C4-2B (cell line): ENCODE data around the gene C5orf24.
"Not testable (repeated sequence)": the region's sequence is repeated elsewhere in the genome, so short reads cannot be mapped to it uniquely, and the experiment has no call there.

Experiments
- H3K27ac ChIP-seq: fragments of 450-650 bp; 2 replicates; pipeline ENCODE4 v1.5.1; 2017
- ZFX ChIP-seq: fragments of 450-650 bp; IDR thresholded peaks from 2 replicates; pipeline ENCODE4 v1.6.1; 2017
- TF ChIP-seq, protein P1 (sequence below): fragments of 450-650 bp; conservative IDR thresholded peaks from 2 replicates; pipeline ENCODE4 v1.5.1; 2017; ENCODE audit warnings: mild to moderate bottlenecking

Gene C5orf24

DNA sequence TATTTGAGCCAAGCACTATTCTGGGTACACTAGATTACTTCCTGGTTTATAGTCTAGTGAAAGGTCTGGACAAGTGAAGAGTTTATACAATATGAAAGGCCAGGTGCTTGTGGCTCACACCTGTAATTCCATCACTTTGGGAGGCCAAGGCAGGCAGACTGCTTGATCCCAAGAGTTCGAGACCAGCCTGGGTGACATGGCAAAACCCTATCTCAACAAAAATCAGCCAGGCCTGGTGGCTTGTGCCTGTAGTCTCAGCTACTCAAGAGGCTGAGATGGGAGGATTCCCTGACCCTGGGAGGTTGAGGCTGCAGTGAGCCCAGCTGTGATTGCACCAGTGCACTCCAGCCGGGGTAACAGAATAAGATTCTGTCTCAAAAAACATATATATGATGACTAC is 18.9 kb downstream of the C5orf24 start:
- H3K27ac ChIP-seq = no peak overlapping the region
- TF ChIP-seq, protein P1, sequence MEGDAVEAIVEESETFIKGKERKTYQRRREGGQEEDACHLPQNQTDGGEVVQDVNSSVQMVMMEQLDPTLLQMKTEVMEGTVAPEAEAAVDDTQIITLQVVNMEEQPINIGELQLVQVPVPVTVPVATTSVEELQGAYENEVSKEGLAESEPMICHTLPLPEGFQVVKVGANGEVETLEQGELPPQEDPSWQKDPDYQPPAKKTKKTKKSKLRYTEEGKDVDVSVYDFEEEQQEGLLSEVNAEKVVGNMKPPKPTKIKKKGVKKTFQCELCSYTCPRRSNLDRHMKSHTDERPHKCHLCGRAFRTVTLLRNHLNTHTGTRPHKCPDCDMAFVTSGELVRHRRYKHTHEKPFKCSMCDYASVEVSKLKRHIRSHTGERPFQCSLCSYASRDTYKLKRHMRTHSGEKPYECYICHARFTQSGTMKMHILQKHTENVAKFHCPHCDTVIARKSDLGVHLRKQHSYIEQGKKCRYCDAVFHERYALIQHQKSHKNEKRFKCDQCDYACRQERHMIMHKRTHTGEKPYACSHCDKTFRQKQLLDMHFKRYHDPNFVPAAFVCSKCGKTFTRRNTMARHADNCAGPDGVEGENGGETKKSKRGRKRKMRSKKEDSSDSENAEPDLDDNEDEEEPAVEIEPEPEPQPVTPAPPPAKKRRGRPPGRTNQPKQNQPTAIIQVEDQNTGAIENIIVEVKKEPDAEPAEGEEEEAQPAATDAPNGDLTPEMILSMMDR = no peak
- TF ChIP-seq ZFX = no peak

DNA sequence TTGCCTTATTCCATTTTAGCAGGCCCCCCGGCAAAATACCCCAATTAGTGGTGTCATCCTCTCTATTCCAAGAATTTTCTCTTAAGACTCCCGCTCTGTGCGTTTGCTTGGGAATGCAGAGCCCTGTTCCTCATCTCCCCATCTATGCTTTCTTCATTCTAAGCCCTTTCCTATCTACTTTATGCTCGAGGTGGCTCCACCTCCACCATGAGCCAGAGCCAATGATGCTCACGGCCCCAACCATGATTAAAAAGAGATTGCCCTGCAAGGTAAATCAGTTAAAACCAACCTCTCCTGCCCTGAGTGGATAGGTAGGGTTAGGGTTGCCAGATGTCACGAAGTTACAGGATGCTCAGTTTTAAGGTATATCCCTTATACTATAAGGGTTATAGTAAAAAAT is 27.7 kb downstream of the C5orf24 start:
- TF ChIP-seq, protein P1 = no peak
- TF ChIP-seq ZFX = no peak
- H3K27ac ChIP-seq = peak overlapping the region; percentile 97

DNA sequence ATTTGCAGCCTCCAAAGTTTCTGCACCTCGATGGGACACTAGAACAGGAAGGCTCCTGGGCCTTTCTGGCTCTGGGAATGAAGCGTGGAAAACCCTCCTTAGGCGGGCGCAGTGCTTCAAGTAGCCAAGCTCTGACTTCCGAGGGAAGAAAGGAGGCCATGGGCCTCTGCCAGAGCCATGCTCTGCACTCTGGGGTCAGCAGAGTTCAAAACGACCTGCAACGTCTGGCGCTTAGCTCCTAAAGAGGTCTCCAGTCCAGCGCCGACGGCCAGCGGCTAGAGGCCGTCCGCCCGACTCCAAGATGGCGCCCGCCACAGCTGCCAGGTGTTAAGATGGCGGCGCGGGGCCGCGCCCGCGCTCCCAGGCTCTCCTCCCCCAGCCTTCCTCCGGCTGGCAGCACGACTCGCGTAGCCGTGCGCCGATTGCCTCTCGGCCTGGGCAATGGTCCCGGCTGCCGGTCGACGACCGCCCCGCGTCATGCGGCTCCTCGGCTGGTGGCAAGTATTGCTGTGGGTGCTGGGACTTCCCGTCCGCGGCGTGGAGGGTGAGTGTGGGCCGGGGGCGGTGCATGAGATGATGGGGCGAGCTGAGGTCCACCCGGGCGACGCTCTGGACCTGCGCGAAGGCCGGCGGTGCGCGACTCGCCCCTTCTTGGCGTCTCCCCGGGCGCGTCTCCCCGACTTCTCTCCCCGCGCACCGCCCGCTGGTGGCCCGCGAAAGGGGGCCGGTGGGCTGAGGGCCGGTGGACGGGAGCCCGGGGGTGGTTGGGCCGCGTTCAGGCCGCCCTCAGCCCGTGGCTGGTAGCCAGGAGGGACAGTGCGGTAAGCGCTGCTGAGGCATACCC is 28.4 kb downstream of the C5orf24 start, which contains the start of gene TXNDC15:
TSS of gene TXNDC15 (plus strand) at position 385 of the 844 bp plus-strand sequence. CDS start at position 442, 57 bp downstream.
- peak; percentile 91 for TF ChIP-seq ZFX
- TF ChIP-seq, protein P1 = no peak
- peak within 1 kb of the TSS; percentile 97 for H3K27ac ChIP-seq

DNA sequence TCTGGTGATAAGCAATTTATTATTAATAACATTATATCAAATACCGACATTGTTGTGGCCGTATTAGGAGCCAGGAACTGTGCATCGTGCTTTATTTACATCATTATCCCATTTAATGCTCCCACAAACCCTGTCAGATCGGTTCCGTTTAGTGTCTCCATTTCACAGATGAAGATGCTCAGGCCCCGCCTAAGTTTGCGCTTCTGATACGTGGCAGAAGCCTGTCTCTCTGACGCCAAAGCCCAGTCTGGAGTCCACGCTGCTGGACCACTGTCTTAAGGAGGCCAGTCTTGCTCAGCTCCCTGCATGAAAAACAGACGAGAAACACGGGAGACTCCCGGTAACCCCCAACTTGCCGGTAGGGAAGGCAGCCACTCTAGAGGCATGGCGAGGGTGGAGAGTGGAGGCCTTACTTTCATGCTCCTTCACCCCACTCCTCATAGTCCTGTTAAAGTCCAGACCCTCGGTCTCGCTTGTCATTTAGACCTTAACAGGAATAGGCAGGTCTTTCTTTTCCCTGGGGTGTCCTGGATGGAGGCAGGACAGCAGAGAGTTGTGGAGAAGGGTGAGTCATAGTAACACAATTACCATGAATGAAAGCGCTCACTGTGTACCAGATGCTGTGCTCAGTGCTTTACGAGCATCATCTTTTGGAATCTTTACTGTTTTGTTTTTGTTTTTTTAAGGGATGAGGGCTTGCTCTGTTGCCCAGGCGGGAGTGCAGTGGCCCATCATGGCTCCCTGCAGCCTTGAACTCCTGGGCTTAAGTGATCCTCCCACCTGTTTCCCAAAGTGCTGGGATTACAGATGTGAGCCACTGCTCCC is 29.3 kb downstream of the C5orf24 start:
- peak overlapping the region; percentile 97 for H3K27ac ChIP-seq
- TF ChIP-seq ZFX = no peak
- TF ChIP-seq, protein P1 = no peak

DNA sequence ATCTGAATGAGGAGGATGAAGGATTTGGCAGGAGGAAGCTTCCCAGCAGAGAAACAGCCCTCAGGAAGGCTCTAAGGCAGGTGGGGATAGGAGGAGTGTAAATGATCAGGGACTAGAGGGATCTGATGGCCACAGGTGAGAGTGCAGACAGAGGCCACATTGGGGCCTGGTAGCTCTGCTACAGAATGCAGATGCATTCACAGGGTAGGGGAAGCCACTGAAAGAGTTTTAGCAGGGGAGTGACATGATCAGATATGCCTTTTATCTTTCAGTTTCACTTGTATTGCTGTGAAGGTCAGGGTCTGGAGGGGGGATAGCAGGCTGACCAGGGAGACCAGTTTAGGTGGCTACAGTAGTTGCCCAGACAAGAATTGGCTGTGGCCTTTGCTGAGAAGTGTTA is 31.4 kb downstream of the C5orf24 start:
- no peak overlapping the region for H3K27ac ChIP-seq
- no peak for TF ChIP-seq ZFX
- TF ChIP-seq, protein P1 = no peak

DNA sequence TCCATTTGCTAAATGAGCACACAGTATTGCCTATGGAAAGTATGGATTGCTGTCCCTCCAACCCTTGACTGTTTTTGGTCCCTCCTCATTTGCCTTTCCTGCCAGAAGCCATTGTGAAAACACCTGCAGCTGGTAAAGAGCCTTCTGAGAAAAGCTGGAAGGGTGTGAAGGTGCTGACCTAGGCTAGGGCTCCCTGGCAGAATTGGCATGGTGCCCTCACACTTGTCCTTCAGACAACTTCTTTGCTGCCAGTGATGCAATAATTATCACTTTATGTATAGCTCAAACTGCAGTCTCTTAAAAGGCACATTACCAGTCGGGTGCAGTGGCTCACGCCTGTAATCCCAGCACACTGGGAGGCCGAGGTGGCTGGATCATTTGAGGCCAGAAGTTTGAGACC is 32.6 kb downstream of the C5orf24 start:
- TF ChIP-seq, protein P1 = no peak
- TF ChIP-seq ZFX = no peak

DNA sequence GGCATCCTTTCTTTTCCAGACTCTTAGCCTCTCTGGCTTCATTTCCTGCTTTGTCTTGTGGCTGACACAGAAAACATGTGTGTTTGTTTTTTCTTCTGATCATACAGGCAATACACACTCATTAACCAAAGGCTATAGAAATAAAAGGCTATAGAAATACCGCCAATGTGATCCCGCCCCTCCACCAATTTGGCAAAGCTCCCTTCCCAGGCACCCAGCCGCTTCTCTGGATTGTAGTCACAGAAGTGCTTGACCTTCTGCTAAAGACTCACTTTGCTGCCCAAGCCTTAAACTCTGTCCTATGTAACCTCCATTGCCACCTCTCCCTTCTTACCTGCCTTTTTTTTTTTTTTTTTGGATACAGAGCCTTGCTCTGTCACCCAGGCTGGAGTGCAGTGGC is 33.7 kb downstream of the C5orf24 start:
- TF ChIP-seq ZFX = no peak
- TF ChIP-seq, protein P1 = no peak
- no peak overlapping the region for H3K27ac ChIP-seq

More for the DNA sequence above, 32.6 kb downstream of the C5orf24 start:
- no peak overlapping the region for H3K27ac ChIP-seq

DNA sequence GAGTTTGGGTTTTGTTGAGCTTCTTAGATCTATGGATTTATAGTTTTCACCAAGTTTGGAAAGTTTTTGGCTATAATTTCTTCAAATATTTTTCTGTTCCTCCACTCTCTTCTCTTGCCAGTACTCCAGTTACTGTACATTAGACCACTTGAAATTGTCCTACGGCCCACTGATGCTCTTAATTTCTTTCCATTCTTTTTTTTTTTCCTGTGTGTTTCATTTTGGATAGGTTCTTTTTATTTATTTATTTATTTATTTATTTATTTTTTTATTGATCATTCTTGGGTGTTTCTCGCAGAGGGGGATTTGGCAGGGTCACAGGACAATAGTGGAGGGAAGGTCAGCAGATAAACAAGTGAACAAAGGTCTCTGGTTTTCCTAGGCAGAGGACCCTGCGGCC is 35.2 kb downstream of the C5orf24 start:
- H3K27ac ChIP-seq = not testable (repeated sequence)

DNA sequence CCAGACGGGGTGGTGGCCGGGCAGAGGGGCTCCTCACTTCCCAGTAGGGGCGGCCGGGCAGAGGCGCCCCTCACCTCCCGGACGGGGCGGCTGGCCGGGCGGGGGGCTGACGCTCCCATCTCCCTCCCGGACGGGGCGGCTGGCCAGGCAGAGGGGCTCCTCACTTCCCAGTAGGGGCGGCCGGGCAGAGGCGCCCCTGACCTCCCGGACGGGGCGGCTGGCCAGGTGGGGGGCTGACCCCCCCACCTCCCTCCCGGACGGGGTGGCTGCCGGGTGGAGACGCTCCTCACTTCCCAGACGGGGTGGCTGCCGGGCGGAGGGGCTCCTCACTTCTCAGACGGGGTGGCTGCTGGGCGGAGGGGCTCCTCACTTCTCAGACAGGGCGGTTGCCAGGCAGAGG is 35.9 kb downstream of the C5orf24 start:
- H3K27ac ChIP-seq = not testable (repeated sequence)
